GM19035 (cell line): ENCODE results near the gene RXRA.

Experiments used
- ATAC-seq: cut with Tn5 transposase; IDR thresholded peaks from one replicate; pipeline ENCODE4 v1.9.1; 2021; ENCODE audit not compliant: unreplicated experiment

The RXRA gene

GRCh38 chr9:134322781-134323241 lies 3.4 kb upstream of the RXRA start:
- no peak for ATAC-seq

GRCh38 chr9:134323741-134324358 lies 2.4 kb upstream of the RXRA start:
- ATAC-seq = no peak

GRCh38 chr9:134324359-134325095 lies 1.7 kb upstream of the RXRA start:
- no peak for ATAC-seq

GRCh38 chr9:134325096-134325812 lies 1.0 kb upstream of the RXRA start:
- no peak for ATAC-seq

- no peak for ATAC-seq
Measured at GRCh38 chr9:134326724-134327601, 708 bp downstream of the RXRA start.

GRCh38 chr9:134327671-134328231 lies 1.5 kb downstream of the RXRA start:
- no peak for ATAC-seq

- ATAC-seq = no peak
Measured at GRCh38 chr9:134328341-134328840, 2.1 kb downstream of the RXRA start.

- no peak for ATAC-seq
Measured at GRCh38 chr9:134328841-134329575, 2.8 kb downstream of the RXRA start.

GRCh38 chr9:134329576-134329855 lies 3.3 kb downstream of the RXRA start:
- ATAC-seq = no peak

- no peak for ATAC-seq
Measured at GRCh38 chr9:134329886-134330285, 3.6 kb downstream of the RXRA start.

GRCh38 chr9:134330590-134330989 lies 4.3 kb downstream of the RXRA start:
- no peak for ATAC-seq

- ATAC-seq = no peak
Measured at GRCh38 chr9:134331186-134332025, 5.2 kb downstream of the RXRA start.

GRCh38 chr9:134332266-134332665 lies 6.0 kb downstream of the RXRA start:
- no peak for ATAC-seq

GRCh38 chr9:134332841-134333233 lies 6.6 kb downstream of the RXRA start:
- ATAC-seq = no peak

GRCh38 chr9:134333234-134333873 lies 7.1 kb downstream of the RXRA start:
- ATAC-seq = no peak

- ATAC-seq = no peak
Measured at GRCh38 chr9:134333874-134334581, 7.8 kb downstream of the RXRA start.

GRCh38 chr9:134335061-134335460 lies 8.8 kb downstream of the RXRA start:
- ATAC-seq = no peak
